HCT116 (cell line): Measurements from ENCODE around the gene MPV17L2. TPM values are rescaled to one million over a fixed set of nuclear protein-coding genes. Genes with fewer than 3 reads are reported as not detected.

Source experiments
- ATAC-seq: fragments of 200-7000 bp; cut with Tn5 transposase; 2 replicates; pipeline ENCODE4 v1.9.1; 2020; ENCODE audit warnings: mild to moderate bottlenecking, moderate library complexity
- BruUV-seq: library from RNA; stranded (reverse); fragments of 400-500 nt; replicated peaks from 2 replicates; lab custom pipeline; 2021; lab: Mats Ljungman, UMichigan
- CTCF ChIA-PET: fragments of 300-600 bp; sonication (Branson Sonifier 250); formaldehyde crosslinking; loops from one replicate; lab custom pipeline; 2021; ENCODE audit warnings: antibody characterized with exemption; lab: Charles Lee
- POLR2A ChIA-PET: fragments of 300-600, 350-600 bp; sonication (Branson Sonifier 250); formaldehyde crosslinking; loops from one replicate; lab custom pipeline; 2021; ENCODE audit warnings: antibody characterized with exemption; lab: Charles Lee
- RAD21 ChIA-PET, 2 experiments: fragments of 300-600 bp; sonication (Branson Sonifier 250); formaldehyde crosslinking; loops; one replicate each; lab custom pipeline; 2023; ENCODE audit warnings: low total read pairs in 2 of 2; ENCODE audit not compliant: uncharacterized antibody in 2 of 2, unreplicated experiment in 2 of 2, low non-redundant PET in 1 of 2; lab: Charles Lee
- DNase-seq: peaks from one replicate; pipeline ENCODE4 v3.0.0-alpha.2; 2010; ENCODE audit warnings: low read depth, low spot score
- H2AFZ ChIP-seq: fragments of 200-600 bp; shearing (Covaris generic), sonication (generic); 2 replicates; pipeline ENCODE4 v1.6.1; 2017; ENCODE audit warnings: low read depth, mixed run types, mixed read lengths, antibody characterized with exemption, low read length; ENCODE audit not compliant: poor library complexity, severe bottlenecking
- H3K27ac ChIP-seq: 2 replicates; pipeline ENCODE4 v1.5.1; 2012; ENCODE audit warnings: low read depth, low read length
- H3K27me3 ChIP-seq: fragments of 200-600 bp; sonication (generic); 2 replicates; pipeline ENCODE4 v1.6.1; 2016; ENCODE audit warnings: mixed run types, low read length, mixed read lengths; ENCODE audit not compliant: insufficient read depth
- H3K36me3 ChIP-seq, 2 experiments: fragments of 200-500 bp in 1 of 2; fragments of 200-600 bp in 1 of 2; sonication (Bioruptor generic) in 1 of 2; sonication (generic) in 1 of 2; 2 replicates each; pipeline versions ENCODE4 v1.5.1 to v1.6.1; 2014 to 2016; ENCODE audit warnings: low read length in 2 of 2, inconsistent platforms in 1 of 2, mixed read lengths in 1 of 2, mixed run types in 1 of 2; ENCODE audit not compliant: insufficient read depth in 2 of 2, control insufficient read depth in 1 of 2
- H3K4me1 ChIP-seq, 2 experiments: fragments of 200-600 bp in 1 of 2; sonication (generic) in 1 of 2; 2 replicates each; pipeline versions ENCODE4 v1.5.1 to v1.6.1; 2012 to 2017; ENCODE audit warnings: low read length in 2 of 2, inconsistent platforms in 1 of 2, mild to moderate bottlenecking in 1 of 2, mixed read lengths in 1 of 2, mixed run types in 1 of 2, moderate library complexity in 1 of 2; ENCODE audit not compliant: insufficient read depth in 2 of 2, control insufficient read depth in 1 of 2
- H3K4me2 ChIP-seq: fragments of 200-600 bp; sonication (generic); 2 replicates; pipeline ENCODE4 v1.6.1; 2017; ENCODE audit warnings: mixed run types, low read length, mixed read lengths
- H3K4me3 ChIP-seq, 2 experiments: fragments of 200-600 bp in 1 of 2; sonication (generic) in 1 of 2; replicated peaks in 1 of 2; 2 replicates each; pipeline ENCODE4 v1.5.1; 2011 to 2016; ENCODE audit warnings: low read length in 2 of 2, control low read depth in 1 of 2, low read depth in 1 of 2, mild to moderate bottlenecking in 1 of 2, mixed read lengths in 1 of 2, mixed run types in 1 of 2
- H3K79me2 ChIP-seq: fragments of 200-600 bp; sonication (generic); 2 replicates; pipeline ENCODE4 v1.6.1; 2017; ENCODE audit warnings: mild to moderate bottlenecking, mixed run types, low read length, moderate library complexity, mixed read lengths; ENCODE audit not compliant: insufficient read depth
- H3K9ac ChIP-seq: fragments of 200-600 bp; sonication (generic); 2 replicates; pipeline ENCODE4 v1.6.1; 2016; ENCODE audit warnings: low read length, mixed read lengths
- H3K9me2 ChIP-seq: fragments of 200-600 bp; sonication (generic), shearing (Covaris generic); 2 replicates; pipeline ENCODE4 v1.6.1; 2017; ENCODE audit warnings: mixed run types, mild to moderate bottlenecking, moderate library complexity; ENCODE audit not compliant: insufficient read depth
- H3K9me3 ChIP-seq, 2 experiments: fragments of 200-500 bp in 1 of 2; fragments of 200-600 bp in 1 of 2; sonication (Bioruptor generic) in 1 of 2; sonication (generic) in 1 of 2; 2 replicates each; pipeline ENCODE4 v1.6.1; 2014 to 2017; ENCODE audit warnings: low read length in 2 of 2, mixed read lengths in 2 of 2, inconsistent platforms in 1 of 2, low read depth in 1 of 2, mild to moderate bottlenecking in 1 of 2, mixed run types in 1 of 2, moderate library complexity in 1 of 2; ENCODE audit not compliant: control insufficient read depth in 1 of 2, insufficient read depth in 1 of 2
- H4K20me1 ChIP-seq: fragments of 200-600 bp; sonication (generic), shearing (Covaris generic); 2 replicates; pipeline ENCODE4 v1.6.1; 2017; ENCODE audit warnings: mixed run types, mild to moderate bottlenecking, moderate library complexity; ENCODE audit not compliant: insufficient read depth
- CBX3 ChIP-seq: IDR thresholded peaks from 2 replicates; pipeline ENCODE4 v1.6.1; 2012; ENCODE audit warnings: low read depth
- CEBPB ChIP-seq: IDR thresholded peaks from 2 replicates; pipeline ENCODE4 v1.6.1; 2012; ENCODE audit warnings: low read depth
- EGR1 ChIP-seq: IDR thresholded peaks from 2 replicates; pipeline ENCODE4 v1.6.1; 2012; ENCODE audit warnings: low read depth
- ELF1 ChIP-seq: IDR thresholded peaks from 2 replicates; pipeline ENCODE4 v1.6.1; 2012; ENCODE audit warnings: low read depth, borderline replicate concordance
- EZH2 ChIP-seq: fragments of 200-600 bp; sonication (generic); IDR thresholded peaks from 2 replicates; pipeline ENCODE4 v1.6.1; 2017; ENCODE audit warnings: antibody characterized with exemption, mixed run types
- EZH2phosphoT487 ChIP-seq: fragments of 200-600 bp; IDR thresholded peaks from 2 replicates; pipeline ENCODE4 v1.6.1; 2018; ENCODE audit warnings: antibody characterized with exemption, borderline replicate concordance
- FOSL1 ChIP-seq: IDR thresholded peaks from 2 replicates; pipeline ENCODE4 v1.6.1; 2012; ENCODE audit warnings: low read depth
- POLR2A ChIP-seq: IDR thresholded peaks from 2 replicates; pipeline ENCODE4 v1.7.0; 2011; ENCODE audit warnings: borderline replicate concordance; ENCODE audit not compliant: insufficient read depth, insufficient read length; ENCODE audit errors: extremely low read depth
- POLR2AphosphoS5 ChIP-seq: IDR thresholded peaks from 2 replicates; pipeline ENCODE4 v1.6.1; 2011; ENCODE audit warnings: mild to moderate bottlenecking, low read depth, low read length, moderate library complexity
- RAD21 ChIP-seq: IDR thresholded peaks from 2 replicates; pipeline ENCODE4 v1.6.1; 2012; ENCODE audit warnings: low read depth, mild to moderate bottlenecking
- REST ChIP-seq: IDR thresholded peaks from 2 replicates; pipeline ENCODE4 v1.6.1; 2012; ENCODE audit warnings: low read depth
- SP1 ChIP-seq: IDR thresholded peaks from 2 replicates; pipeline ENCODE4 v1.6.1; 2012; ENCODE audit warnings: low read depth
- SRF ChIP-seq: IDR thresholded peaks from 2 replicates; pipeline ENCODE4 v1.6.1; 2012; ENCODE audit warnings: low read depth
- YY1 ChIP-seq: IDR thresholded peaks from 2 replicates; pipeline ENCODE4 v1.6.1; 2011; ENCODE audit warnings: low read length, low read depth, moderate library complexity, mild to moderate bottlenecking; ENCODE audit not compliant: insufficient replicate concordance; ENCODE audit errors: extremely low read depth
- ZFX ChIP-seq: fragments of 450-650 bp; IDR thresholded peaks from 2 replicates; pipeline ENCODE4 v1.6.1; 2017
- ZNF274 ChIP-seq: fragments of 200-500 bp; sonication (Bioruptor generic); IDR thresholded peaks from 2 replicates; pipeline ENCODE4 v1.6.1; 2014; ENCODE audit warnings: mild to moderate bottlenecking, low read depth, low read length, inconsistent platforms
- intact Hi-C: fragments of 100-400 bp; cut with micrococcal nuclease; formaldehyde crosslinking; loops from 2 replicates; pipeline ENCODE4 v1.10.0; 2022
- total RNA-seq: library from RNA; stranded (reverse); gene quantifications from one replicate; pipeline ENCODE4 v1.2.1, GENCODE V29; 2021; ENCODE audit not compliant: unreplicated experiment

The MPV17L2 gene
- total RNA-seq, 1 experiment from 2014 or later = 18.7 TPM

GRCh38 chr19:18221815-18222725 is 29.1 kb downstream of the MPV17L2 start (continued):
- TF ChIP-seq EGR1 (no peak), ZFX (no peak), EZH2phosphoT487 (no peak), YY1 (no peak), REST (no peak)

DNA sequence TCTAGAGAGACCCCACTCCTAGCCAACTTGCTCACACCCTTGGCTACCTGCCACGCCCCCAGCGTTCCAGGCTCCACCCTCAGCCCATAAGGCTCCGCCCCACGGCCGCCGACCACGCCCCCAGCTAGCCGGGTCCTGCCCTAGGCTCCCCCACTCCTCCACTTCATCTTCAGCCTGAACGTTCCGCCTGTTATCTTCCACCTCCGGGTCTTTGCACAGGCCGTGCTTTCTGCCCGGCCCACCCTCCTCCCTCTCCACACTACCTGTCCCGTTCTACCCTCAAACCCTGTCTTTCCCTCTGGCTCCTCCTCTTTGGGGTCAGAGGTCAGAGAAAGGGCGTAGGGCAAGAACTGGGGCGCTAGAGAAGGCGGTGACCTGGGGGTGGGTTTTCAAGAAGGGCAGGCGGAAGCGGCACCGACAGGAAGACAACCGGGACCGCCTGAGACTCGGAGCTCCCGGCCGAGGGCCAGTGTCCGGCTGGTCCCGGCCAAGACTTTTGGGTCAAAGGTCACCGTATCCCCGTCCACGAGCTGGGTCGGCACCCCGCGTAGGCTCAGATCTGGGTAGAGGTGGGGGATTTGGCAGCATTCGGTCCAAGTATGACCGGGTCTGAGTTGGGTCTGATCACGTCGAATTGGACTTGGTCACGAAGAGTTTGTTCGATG is 31.0 kb downstream of the MPV17L2 start:
- CTCF ChIA-PET = interaction anchor here (0.7 to 2.0 kb wide), 14 partner anchors 9 to 111 kb away, joined by 3 to 31 read pairs (median 4); partner anchors contain the start of genes IQCN and PIK3R2
- Histone ChIP-seq H3K4me3 (peak overlapping the region; percentile 44 to 56), H3K27ac (peak overlapping the region; percentile 72), H3K27me3 (no peaks in the 10 kb centered on the region), H3K9ac (peak overlapping the region; percentile 39; the same call in 1 of the 2 replicates), H3K4me1 (peaks cover 18 to 30% of the 10 kb centered on the region in 2 experiments), H3K79me2 (no peaks in the 10 kb centered on the region), H4K20me1 (no peaks in the 10 kb centered on the region), H3K9me2 (no peaks in the 10 kb centered on the region), H3K36me3 (no peaks in the 10 kb centered on the region), H2AFZ (no peak overlapping the region), H3K4me2 (peak overlapping the region; percentile 91), H3K9me3 (no peaks in the 10 kb centered on the region)
- intact Hi-C loops = no loop called here
- peak; percentile 49 for DNase-seq
- BruUV-seq = no TSS peak
- no peak for TF ChIP-seq CBX3
- TF ChIP-seq ZNF274 = no peak
- TF ChIP-seq EZH2 = no peak
- no peak for TF ChIP-seq YY1
- TF ChIP-seq CEBPB = no peak
- no peak for TF ChIP-seq SRF
- no peak for TF ChIP-seq SP1
- peak; percentile 23 for TF ChIP-seq POLR2A
- TF ChIP-seq FOSL1 = no peak
- TF ChIP-seq POLR2AphosphoS5 = peak; percentile 32; the same call in 1 of the 2 replicates
- TF ChIP-seq EGR1 = no peak
- no peak for TF ChIP-seq RAD21
- no peak for TF ChIP-seq REST
- TF ChIP-seq ELF1 = no peak
- POLR2A ChIA-PET = interaction anchor here (0.8 to 1.9 kb wide), 10 partner anchors 14 to 162 kb away, joined by 3 to 19 read pairs (median 4); partner anchors contain the start of genes GDF15, JUND, MPV17L2 and RAB3A
- RAD21 ChIA-PET = interaction anchor here (0.6 to 1.2 kb wide), 4 partner anchors 19 to 112 kb away, joined by 3 to 7 read pairs (median 4); partner anchors contain the start of gene RAB3A (in 1 of the 2)
- peak; percentile 65 for ATAC-seq
